HG02970 (cell line): ENCODE measurements around the gene GPR158.

ENCODE experiments used
- ATAC-seq: cut with Tn5 transposase; IDR thresholded peaks from one replicate; pipeline ENCODE4 v1.9.1; 2021; ENCODE audit warnings: mild to moderate bottlenecking, moderate library complexity, moderate number of reproducible peaks; ENCODE audit not compliant: unreplicated experiment, low FRiP score

The GPR158 gene

GRCh38 chr10:25493122-25493893 lies 318.5 kb downstream of the GPR158 start:
- ATAC-seq = no peak

GRCh38 chr10:25497246-25497645 lies 322.4 kb downstream of the GPR158 start:
- no peak for ATAC-seq

GRCh38 chr10:25498645-25499044 lies 323.8 kb downstream of the GPR158 start:
- no peak for ATAC-seq

GRCh38 chr10:25501912-25502311 lies 327.1 kb downstream of the GPR158 start:
- ATAC-seq = no peak

GRCh38 chr10:25502453-25502852 lies 327.7 kb downstream of the GPR158 start:
- ATAC-seq = no peak

GRCh38 chr10:25504306-25504705 lies 329.5 kb downstream of the GPR158 start:
- ATAC-seq = no peak

GRCh38 chr10:25504838-25505237 lies 330.0 kb downstream of the GPR158 start:
- no peak for ATAC-seq

GRCh38 chr10:25505466-25505865 lies 330.7 kb downstream of the GPR158 start:
- ATAC-seq = no peak

GRCh38 chr10:25506821-25507335 lies 332.1 kb downstream of the GPR158 start:
- no peak for ATAC-seq

GRCh38 chr10:25508112-25508815 lies 333.5 kb downstream of the GPR158 start:
- no peak for ATAC-seq

GRCh38 chr10:25509151-25509550 lies 334.4 kb downstream of the GPR158 start:
- ATAC-seq = no peak

GRCh38 chr10:25522294-25522693 lies 347.5 kb downstream of the GPR158 start:
- no peak for ATAC-seq

- no peak for ATAC-seq
Observed at GRCh38 chr10:25522946-25523608, 348.3 kb downstream of the GPR158 start.

- no peak for ATAC-seq
Observed at GRCh38 chr10:25530306-25530705, 355.5 kb downstream of the GPR158 start.

GRCh38 chr10:25531457-25532061 lies 356.8 kb downstream of the GPR158 start:
- no peak for ATAC-seq

- ATAC-seq = no peak
Observed at GRCh38 chr10:25532213-25532612, 357.4 kb downstream of the GPR158 start.

- ATAC-seq = no peak
Observed at GRCh38 chr10:25536027-25536426, 361.2 kb downstream of the GPR158 start.

GRCh38 chr10:25547382-25547781 lies 372.6 kb downstream of the GPR158 start:
- ATAC-seq = no peak

GRCh38 chr10:25552283-25552919 lies 377.6 kb downstream of the GPR158 start:
- no peak for ATAC-seq

- ATAC-seq = no peak
Observed at GRCh38 chr10:25555865-25556264, 381.1 kb downstream of the GPR158 start.
